Chondrocyte (in vitro differentiated cells): ENCODE results near the gene CGN. TPM values are rescaled to one million over a fixed set of nuclear protein-coding genes. Genes with fewer than 3 reads are reported as not detected.

Experiments used
- DNase-seq: peaks from one replicate; pipeline ENCODE4 v3.0.0; 2021; ENCODE audit warnings: mixed read lengths, low spot score
- H3K27ac Mint-ChIP-seq: one replicate; pipeline ENCODE4 v1.8.0; 2021; ENCODE audit warnings: mild to moderate bottlenecking, moderate library complexity, mixed read lengths; ENCODE audit not compliant: unreplicated experiment
- H3K27me3 Mint-ChIP-seq: 2 replicates; pipeline ENCODE4 v1.8.0; 2021; ENCODE audit warnings: low read depth, mixed read lengths
- H3K36me3 Mint-ChIP-seq: 2 replicates; pipeline ENCODE4 v1.8.0; 2021; ENCODE audit warnings: low read depth, mixed read lengths
- H3K4me1 Mint-ChIP-seq: 2 replicates; pipeline ENCODE4 v1.8.0; 2021; ENCODE audit warnings: low read depth, mild to moderate bottlenecking, mixed read lengths
- H3K4me3 Mint-ChIP-seq: one replicate; pipeline ENCODE4 v1.8.0; 2021; ENCODE audit warnings: mild to moderate bottlenecking, moderate library complexity, mixed read lengths; ENCODE audit not compliant: unreplicated experiment
- H3K9me3 Mint-ChIP-seq: 2 replicates; pipeline ENCODE4 v1.8.0; 2021; ENCODE audit warnings: low read depth, mixed read lengths
- CTCF ChIP-seq: fragments of 200-600 bp; sonication (generic); IDR thresholded peaks from 2 replicates; pipeline ENCODE4 v1.5.0; 2021; ENCODE audit warnings: antibody characterized with exemption, mild to moderate bottlenecking, moderate library complexity
- total RNA-seq: library from RNA; stranded (reverse); gene quantifications from 3 replicates; pipeline ENCODE4 v1.2.1, GENCODE V29; 2021

The CGN gene
- total RNA-seq, 1 donor from 2014 or later: 1.0 TPM

- Mint-ChIP-seq H3K27me3 (no peaks in the 10 kb centered on the region), H3K36me3 (no peaks in the 10 kb centered on the region), H3K27ac (no peak overlapping the region), H3K4me3 (no peak overlapping the region), H3K9me3 (peaks cover 3% of the 10 kb centered on the region), H3K4me1 (peaks cover 6% of the 10 kb centered on the region)
- DNase-seq: no peak
- no peak for TF ChIP-seq CTCF
Measured at GRCh38 chr1:151479462-151479861, 31.7 kb upstream of the CGN start.

DNA sequence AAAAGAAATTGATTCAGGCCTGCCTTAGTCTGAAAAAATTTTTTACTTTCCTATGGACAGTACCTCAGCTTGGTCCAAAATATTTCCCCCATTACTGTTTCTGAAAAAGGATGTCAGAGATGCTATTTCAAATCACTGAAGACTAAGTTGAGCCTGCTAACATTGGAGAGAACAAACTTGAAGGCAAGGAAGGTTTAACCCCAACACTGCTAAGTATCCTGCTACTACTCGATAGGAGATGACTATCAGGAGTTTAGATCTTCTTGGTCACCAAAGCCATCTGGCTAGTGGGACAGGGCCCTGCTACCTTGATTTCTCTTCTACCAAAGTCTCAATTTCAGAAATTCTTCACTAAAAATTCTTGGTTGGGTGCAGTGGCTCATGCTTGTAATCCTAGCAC, 29.2 kb upstream of the CGN start:
- Mint-ChIP-seq H3K36me3 (no peaks in the 10 kb centered on the region), H3K27ac (no peak overlapping the region), H3K27me3 (no peaks in the 10 kb centered on the region), H3K4me1 (peaks cover 6% of the 10 kb centered on the region), H3K9me3 (peaks cover 3% of the 10 kb centered on the region), H3K4me3 (no peak overlapping the region)
- TF ChIP-seq CTCF: no peak
- no peak for DNase-seq

DNA sequence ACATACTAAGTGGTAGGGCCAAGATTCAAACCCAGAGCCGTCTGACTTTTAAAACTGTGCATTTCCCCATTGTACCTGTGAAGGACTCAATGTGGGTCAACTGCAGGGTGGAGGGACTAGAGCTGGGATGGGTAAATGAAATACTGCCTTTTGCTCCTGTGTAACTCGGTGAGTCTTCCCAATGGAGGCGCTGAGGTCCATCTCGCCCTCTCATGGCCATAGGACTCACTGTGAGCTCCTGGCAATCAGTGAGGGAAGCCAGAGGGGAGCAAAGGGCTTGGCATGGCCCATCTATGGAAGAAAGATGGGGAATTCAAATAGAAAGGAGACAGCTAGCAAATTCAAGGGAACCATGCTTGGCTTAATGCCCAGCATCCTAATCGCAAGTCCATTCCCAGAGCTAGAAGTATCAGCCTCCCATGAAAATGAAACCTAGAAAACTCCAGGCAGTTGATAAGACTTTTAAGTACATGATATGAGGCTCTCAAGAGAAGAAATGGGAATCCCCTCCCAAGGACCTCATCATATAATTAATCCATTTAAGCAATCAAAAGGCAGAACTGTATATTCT, 25.4 kb upstream of the CGN start:
- Mint-ChIP-seq H3K4me3 (no peak overlapping the region), H3K27ac (no peak overlapping the region), H3K36me3 (no peaks in the 10 kb centered on the region), H3K27me3 (no peaks in the 10 kb centered on the region), H3K4me1 (no peaks in the 10 kb centered on the region), H3K9me3 (peaks cover 3% of the 10 kb centered on the region)
- DNase-seq: no peak
- TF ChIP-seq CTCF: no peak

GRCh38 chr1:151486557-151486956, 24.6 kb upstream of the CGN start:
- H3K27ac Mint-ChIP-seq: no peak overlapping the region
- no peak overlapping the region for H3K4me3 Mint-ChIP-seq
- no peaks in the 10 kb centered on the region for H3K36me3 Mint-ChIP-seq
- DNase-seq: no peak
- no peak for TF ChIP-seq CTCF
- H3K27me3 Mint-ChIP-seq: no peaks in the 10 kb centered on the region
- H3K9me3 Mint-ChIP-seq: peaks cover 3% of the 10 kb centered on the region
- H3K4me1 Mint-ChIP-seq: no peaks in the 10 kb centered on the region

GRCh38 chr1:151491641-151492040, 19.5 kb upstream of the CGN start:
- no peak for TF ChIP-seq CTCF
- H3K27ac Mint-ChIP-seq: no peak overlapping the region
- no peaks in the 10 kb centered on the region for H3K27me3 Mint-ChIP-seq
- H3K4me3 Mint-ChIP-seq: no peak overlapping the region
- no peaks in the 10 kb centered on the region for H3K36me3 Mint-ChIP-seq
- H3K9me3 Mint-ChIP-seq: no peaks in the 10 kb centered on the region
- H3K4me1 Mint-ChIP-seq: peaks cover 15% of the 10 kb centered on the region
- no peak for DNase-seq
